Sigmoid colon (tissue), 4 donors: ENCODE data around the gene TRPT1.

Experiments
- CTCF ChIP-seq, 4 experiments: fragments of 450-650 bp in 3 of 4; fragments of 200-600 bp in 1 of 4; IDR thresholded peaks; one replicate each; pipeline ENCODE4 v1.5.1; 2016 to 2019; ENCODE audit warnings: antibody characterized with exemption in 4 of 4, mild to moderate bottlenecking in 3 of 4, moderate library complexity in 2 of 4
- EP300 ChIP-seq, 4 donors: sonication (generic); formaldehyde crosslinking; IDR thresholded peaks; one replicate each; pipeline ENCODE4 v1.6.1; 2017; ENCODE audit warnings: antibody characterized with exemption in 4 of 4

GRCh38 chr11:64235437-64236161 is 9.6 kb upstream of the TRPT1 start:
- TF ChIP-seq CTCF (IDR thresholded peaks at IDR 0.05) (no peak), EP300 (IDR thresholded peaks at IDR 0.05) (no peak)
